Fibroblast of skin of right quadriceps (primary cell): ENCODE results near the gene PTGER1.
A peak's percentile ranks its signal among the peaks of the same experiment; 100 is the strongest.

Source experiments
- DNase-seq: peaks from one replicate; pipeline ENCODE4 v3.0.0-alpha.2; 2013

The PTGER1 gene

DNA sequence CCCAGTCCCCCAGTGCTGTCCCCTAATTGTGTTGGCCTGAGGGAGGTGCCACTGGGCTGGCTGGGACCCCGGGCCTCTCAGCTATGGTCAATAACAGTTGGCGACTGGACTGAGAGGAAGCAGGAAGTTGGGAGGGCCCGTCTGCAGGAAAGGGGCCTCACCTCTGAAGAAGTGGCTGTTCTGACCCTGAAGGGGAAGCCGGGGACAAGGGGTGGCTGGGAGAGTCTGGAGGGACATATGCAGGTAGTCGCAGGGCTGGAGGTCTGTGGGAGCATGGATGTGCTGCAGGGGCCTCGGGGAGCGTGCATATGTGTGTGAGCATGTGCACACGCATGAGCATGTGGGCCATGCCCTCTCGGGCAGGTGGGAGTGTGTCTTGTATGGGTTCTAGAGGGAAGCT is 36.1 kb downstream of the PTGER1 start:
- DNase-seq, result no peak

DNA sequence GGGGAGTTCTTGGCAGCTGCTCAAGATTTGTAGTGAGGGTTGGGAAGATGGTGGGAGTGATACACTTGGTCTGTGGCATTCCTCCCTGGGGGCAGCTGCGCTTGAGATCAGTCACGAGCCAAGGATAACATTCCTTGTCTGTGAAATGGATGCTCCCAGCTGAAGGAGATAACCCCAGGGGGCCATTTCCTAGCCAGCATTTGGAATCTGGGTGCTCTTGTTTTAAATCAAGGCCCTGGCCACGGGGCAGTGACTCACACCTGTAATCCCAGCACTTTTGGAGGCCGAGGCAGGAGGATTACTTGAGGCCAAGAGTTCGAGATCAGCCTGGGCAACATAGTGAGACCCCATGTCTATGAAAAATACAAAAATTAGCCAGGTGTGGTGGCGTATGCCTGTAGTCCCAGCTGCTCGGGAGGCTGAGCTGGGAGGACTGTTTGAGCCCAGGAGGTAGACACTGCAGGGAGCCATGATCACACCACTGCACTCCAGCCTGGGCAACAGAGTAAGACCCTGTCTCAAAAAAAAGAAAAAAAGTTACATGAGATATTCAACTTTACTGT is 37.5 kb downstream of the PTGER1 start:
- DNase-seq, result no peak

DNA sequence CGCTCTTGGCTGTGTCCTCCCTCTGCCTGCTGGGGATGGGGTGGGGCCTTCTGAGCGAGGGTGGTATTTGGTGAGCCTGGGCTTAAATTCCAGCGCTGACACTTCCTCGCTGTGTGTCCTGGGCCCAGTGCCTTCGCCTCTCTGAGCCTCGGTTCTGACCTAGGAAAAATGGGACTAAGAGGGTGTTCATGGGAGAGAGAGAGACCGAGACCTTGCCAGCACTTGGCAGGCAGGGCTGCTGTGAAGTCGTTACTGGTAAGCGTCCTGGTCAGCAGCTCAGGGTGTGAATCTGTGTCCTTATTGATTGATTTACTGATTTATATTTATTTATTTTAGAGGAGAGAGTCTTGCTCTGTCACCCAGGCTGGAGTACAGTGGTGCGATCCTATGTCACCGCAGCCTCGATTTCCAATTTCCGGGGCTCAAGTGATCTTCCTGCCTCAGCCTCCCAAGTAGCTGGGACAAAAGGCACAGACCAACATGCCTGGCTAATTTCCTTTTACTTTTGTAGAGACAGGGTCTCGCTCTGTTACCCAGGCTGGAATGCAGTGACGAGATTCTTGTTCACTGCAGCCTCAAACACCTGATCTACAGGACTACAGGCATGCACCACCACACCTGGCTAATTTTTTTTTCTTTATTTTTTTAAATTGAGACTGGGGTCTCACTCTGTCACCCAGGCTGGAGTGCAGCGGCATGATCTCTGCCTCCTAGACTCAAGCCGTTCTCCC is 39.7 kb downstream of the PTGER1 start:
- DNase-seq, result no peak

DNA sequence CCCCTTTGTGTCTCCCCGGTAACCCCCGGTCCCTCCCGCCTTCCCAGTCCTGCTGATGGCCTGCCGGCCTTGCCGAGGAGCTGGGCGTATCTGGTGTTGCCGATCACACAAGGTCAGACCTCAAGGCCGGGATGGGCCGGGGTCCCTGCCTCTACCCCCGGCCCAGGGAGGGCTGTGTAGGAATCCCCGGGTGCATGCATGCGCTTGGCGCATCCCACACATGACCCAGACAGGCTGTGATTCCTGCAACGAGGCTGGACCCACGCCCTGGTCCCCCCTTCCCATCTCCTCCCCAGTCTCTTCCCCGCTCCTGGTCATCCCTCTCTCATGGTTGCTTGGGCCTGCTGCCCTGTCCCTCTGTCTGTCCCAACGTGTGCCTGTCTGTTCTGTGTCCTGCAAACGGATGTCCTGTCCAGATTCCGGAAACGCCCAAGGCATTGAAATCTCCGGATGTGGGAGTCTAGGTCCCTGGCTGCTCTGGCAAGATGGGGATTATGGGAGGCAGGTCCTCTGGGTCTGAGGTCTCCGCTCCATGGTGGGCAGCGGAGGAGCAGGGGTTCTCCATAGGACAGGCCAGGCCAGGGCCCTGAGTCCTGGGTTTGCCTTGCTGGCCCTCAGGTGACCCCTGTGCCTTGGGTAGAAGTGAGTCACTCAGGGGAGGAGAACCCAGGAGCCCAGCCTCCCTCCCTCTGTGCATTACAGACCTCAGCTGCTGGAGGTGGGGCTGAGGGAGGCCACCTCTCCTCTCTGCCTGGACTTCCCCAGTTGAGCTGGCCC is 40.4 kb downstream of the PTGER1 start:
- DNase-seq, result peak; percentile 29

DNA sequence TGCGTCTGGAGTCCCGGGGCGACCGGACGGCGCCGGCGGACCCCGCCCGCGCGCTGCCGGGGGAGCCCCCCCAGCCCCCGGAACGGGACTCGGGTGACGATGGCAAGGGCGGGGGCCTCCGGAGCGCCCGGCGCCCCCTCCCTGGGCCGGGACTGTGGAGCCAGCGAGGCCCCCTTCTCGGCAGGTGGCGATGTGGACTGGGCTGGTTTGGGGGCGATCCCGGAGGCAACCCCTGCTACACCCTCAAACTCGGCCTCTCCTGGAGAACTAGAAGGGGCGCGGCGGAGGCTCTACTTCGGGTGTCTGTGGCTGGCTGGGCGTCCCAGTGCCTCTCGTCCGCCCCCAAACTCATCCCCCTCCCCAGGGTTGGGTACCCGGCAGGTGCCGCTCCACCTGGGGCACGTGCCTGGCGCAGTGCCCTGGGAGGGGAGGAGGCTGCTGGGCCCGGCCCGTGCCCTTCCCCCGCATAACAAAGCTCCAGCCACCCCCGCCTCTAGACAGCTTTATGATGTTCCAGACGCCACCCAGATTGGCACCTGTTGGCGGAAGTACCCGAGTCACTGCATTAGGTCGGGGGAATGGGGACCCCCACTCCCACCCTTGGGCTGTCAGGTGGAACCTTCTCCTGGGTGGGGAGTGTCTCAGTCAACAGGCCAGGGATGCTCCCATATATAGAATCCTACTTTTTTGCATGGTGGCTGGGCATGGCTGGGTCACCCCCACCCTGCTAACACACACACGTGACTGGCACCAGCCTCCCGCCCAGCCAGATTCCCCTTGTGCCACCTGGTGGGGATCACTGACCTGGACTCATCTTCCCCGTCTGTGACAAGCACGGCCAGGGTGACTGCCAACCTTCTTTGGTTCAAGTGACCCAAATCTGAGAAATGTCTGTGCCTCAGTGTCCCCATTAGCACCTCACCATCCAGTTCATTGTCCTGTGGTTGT is 41.3 kb downstream of the PTGER1 start:
- DNase-seq, result no peak

DNA sequence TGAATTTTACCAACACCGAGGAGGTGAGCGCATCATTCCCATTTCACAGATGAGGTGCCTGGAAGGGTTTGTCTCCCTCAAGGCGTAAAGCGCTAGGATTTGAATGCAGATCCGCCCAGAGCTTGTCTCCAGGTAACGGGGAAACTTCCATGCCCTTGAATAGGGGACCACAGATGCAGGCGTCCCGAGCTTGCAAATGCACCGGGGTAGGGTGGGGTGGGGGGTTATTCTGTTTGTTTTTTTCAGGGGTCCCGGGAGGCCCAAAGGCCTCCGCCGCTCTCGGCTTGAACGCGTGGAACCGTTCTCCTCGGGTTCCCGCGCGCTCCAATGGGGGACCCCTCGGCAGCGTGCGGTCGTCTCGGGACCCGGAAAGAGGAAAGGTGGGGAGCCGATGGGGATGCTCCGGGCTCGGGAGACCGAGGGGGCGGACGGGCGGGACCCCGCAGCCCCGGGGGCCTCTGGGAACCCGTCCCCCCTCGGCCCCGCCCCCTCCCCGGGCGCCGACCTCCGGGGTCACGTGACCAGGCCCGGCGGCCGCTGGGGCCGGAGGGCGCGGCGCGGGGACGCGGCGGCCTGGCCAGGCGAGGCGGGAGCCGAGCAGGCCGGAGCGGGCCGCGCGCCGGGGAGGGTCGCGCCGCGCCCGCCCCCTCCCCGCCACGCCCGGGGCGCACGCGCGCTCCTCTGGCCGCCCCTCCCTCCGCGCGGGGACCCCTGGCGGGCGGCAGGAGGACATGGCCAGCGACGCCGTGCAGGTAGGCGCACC is 42.2 kb downstream of the PTGER1 start, which contains the start of gene PKN1:
PKN1 (plus strand) TSS at position 516 of the 763 bp plus-strand sequence; CDS start at position 732, 216 bp downstream.
- peak; percentile 44 for DNase-seq

DNA sequence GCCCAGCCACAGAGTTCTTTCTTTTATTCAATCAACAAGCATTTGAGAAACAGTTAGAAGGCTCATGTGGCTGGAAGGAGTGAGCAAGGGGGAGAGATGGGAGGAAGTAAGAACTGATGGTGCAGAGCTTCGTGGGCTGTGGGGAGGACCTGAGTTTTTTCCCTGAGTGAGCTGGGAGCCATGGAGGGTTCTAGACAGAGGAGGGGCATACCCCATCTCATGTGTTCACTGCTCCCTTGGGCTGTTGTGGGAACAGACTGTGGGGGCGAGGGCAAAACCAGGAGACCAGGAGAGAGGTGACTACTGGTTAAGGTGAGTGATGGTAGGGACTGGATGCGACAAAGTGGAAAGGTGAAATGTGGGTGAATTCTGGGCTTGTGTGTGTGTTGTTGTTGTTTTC is 44.4 kb downstream of the PTGER1 start:
- no peak for DNase-seq

DNA sequence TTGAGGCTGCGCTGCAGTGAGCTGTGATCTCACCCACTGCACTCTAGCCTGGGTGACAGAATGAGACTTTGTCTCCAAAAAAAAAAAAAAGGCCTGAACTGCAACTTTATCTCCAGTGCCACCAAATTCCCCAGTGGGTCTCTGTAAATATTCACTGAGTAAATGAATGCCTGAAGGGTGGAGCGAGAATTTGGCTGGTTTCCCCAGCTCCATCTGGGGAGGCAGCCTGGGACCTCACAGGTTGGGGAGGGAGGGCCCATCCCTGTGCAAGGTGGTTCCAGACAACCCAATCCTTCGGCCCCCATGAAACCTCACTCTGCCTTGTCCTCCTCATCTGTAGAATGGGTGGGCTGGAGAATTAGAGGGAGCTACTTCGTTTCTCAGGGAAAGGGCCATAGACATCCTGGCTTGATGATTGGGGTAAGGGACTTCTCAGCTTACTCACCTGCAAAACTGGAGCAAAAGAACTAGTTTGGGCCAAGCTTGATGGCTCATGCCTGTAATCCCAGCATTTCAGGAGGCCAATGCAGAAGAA is 46.2 kb downstream of the PTGER1 start:
- no peak for DNase-seq

DNA sequence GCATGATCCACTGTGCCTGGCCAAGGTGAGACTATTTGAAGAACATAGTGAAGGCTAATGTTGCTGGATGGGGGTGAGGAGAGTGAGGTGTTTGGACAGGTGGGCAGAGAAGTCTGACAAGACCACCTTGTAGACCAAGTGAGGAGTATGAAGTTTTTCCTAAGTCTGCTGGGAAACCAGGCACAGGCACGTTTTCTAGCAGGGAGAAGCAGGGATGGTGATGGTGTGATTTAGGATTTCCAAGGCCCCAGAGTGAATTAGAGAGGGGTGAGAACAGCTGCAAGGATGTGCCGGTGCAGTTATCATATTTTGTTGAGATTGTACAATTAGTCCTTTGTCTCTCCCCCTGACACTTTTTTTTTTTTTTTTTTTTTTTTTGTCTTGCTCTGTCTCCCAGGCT is 47.7 kb downstream of the PTGER1 start:
- DNase-seq, result no peak

DNA sequence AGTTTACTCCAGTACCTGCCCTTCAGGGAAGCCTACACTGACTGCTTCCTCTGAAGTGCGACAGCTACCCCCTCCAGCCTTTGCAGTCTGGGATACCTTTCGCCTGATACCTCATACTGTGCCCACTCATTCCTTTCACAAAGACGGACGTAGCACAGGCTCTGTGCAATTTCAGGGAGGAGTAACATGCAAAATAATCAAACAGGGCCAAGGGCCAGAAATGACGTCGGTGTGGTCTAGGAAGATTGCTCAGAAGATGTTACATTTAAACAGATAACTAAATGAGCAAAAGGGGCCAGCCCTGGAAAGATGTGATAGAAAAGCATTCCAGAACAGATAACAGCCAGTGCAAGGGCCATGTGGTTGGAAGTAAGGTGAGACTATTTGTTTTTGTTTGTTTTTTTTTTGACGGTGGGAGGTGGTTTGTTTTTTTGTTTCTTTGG is 49.4 kb downstream of the PTGER1 start:
- DNase-seq, result peak; percentile 28
